H1 (cell line): Measurements from ENCODE around the gene MUC5B. TPM values are rescaled to one million over a fixed set of nuclear protein-coding genes. Genes with fewer than 3 reads are reported as not detected.
"Not testable (repeated sequence)": the region's sequence is repeated elsewhere in the genome, so short reads cannot be mapped to it uniquely, and the experiment has no call there.

Experiments used
- CTCF ChIA-PET: fragments of 300-600 bp; sonication (Branson Sonifier 250); formaldehyde crosslinking; loops from one replicate; lab custom pipeline; 2021; ENCODE audit not compliant: partially characterized antibody; lab: Charles Lee
- POLR2A ChIA-PET: fragments of 300-600 bp; sonication (Branson Sonifier 250); formaldehyde crosslinking; loops from one replicate; lab custom pipeline; 2021; ENCODE audit warnings: inconsistent platforms; ENCODE audit not compliant: partially characterized antibody; lab: Charles Lee
- DNase-seq, 2 experiments: peaks; one replicate each; pipeline versions ENCODE4 v3.0.0 to v3.0.0-alpha.2; 2010 to 2022; ENCODE audit warnings: low spot score in 2 of 2, low read depth in 1 of 2, mixed read lengths in 1 of 2
- FAIRE-seq: peaks from 2 replicates; lab custom pipeline; 2011; peaks lifted over from hg19 to GRCh38; lab: Jason Lieb, UNC
- H2AFZ ChIP-seq: 2 replicates; pipeline ENCODE4 v1.8.1; 2012; ENCODE audit warnings: low read length, inconsistent platforms
- H2AK5ac ChIP-seq: 2 replicates; pipeline ENCODE4 v1.6.1; 2013; ENCODE audit warnings: low read depth, low read length
- H2BK120ac ChIP-seq: replicated peaks from 2 replicates; pipeline ENCODE3; 2013; ENCODE audit warnings: low read depth, low read length, inconsistent platforms
- H2BK12ac ChIP-seq: 2 replicates; pipeline ENCODE4 v1.6.1; 2013; ENCODE audit warnings: low read depth, low read length
- H2BK15ac ChIP-seq: 2 replicates; pipeline ENCODE4 v1.6.1; 2013; ENCODE audit warnings: low read length
- H2BK20ac ChIP-seq: 2 replicates; pipeline ENCODE4 v1.6.1; 2013; ENCODE audit warnings: low read length
- H2BK5ac ChIP-seq: 2 replicates; pipeline ENCODE4 v1.6.1; 2013; ENCODE audit warnings: low read depth, low read length
- H3K14ac ChIP-seq: 2 replicates; pipeline ENCODE4 v1.6.1; 2013; ENCODE audit warnings: inconsistent platforms; ENCODE audit not compliant: insufficient read length
- H3K18ac ChIP-seq: 2 replicates; pipeline ENCODE4 v1.6.1; 2013; ENCODE audit warnings: low read length; ENCODE audit errors: extremely low read depth
- H3K23ac ChIP-seq: 2 replicates; pipeline ENCODE4 v1.6.1; 2013; ENCODE audit warnings: inconsistent platforms; ENCODE audit not compliant: insufficient read length
- H3K23me2 ChIP-seq: 2 replicates; pipeline ENCODE4 v1.6.1; 2013; ENCODE audit warnings: low read depth, low read length
- H3K27ac ChIP-seq: 2 replicates; pipeline ENCODE4 v1.6.1; 2011; ENCODE audit warnings: low read depth, low read length, inconsistent platforms
- H3K27me3 ChIP-seq, 4 experiments: replicated peaks in 1 of 4; 1 replicate in 1 of 4; 2 replicates in 3 of 4; pipeline versions ENCODE4 v1.6.1 to v1.8.1; 2011 to 2013; ENCODE audit warnings: low read length in 3 of 4, mild to moderate bottlenecking in 3 of 4, inconsistent platforms in 2 of 4, mixed read lengths in 2 of 4, moderate library complexity in 1 of 4; ENCODE audit not compliant: control insufficient read depth in 3 of 4, insufficient read depth in 3 of 4; ENCODE audit errors: extremely low read depth in 1 of 4
- H3K36me3 ChIP-seq, 4 experiments: 2 replicates each; pipeline versions ENCODE4 v1.6.1 to v1.8.1; 2011 to 2013; ENCODE audit warnings: mild to moderate bottlenecking in 4 of 4, low read length in 3 of 4, moderate library complexity in 2 of 4, control low read depth in 1 of 4, inconsistent platforms in 1 of 4; ENCODE audit not compliant: insufficient read depth in 4 of 4, control insufficient read depth in 2 of 4
- H3K4ac ChIP-seq: replicated peaks from 2 replicates; pipeline ENCODE3; 2013; ENCODE audit warnings: low read length, low read depth, mixed read lengths, inconsistent platforms; ENCODE audit not compliant: insufficient read length
- H3K4me1 ChIP-seq, 4 experiments: replicated peaks in 1 of 4; 1 replicate in 1 of 4; 2 replicates in 3 of 4; pipeline versions ENCODE4 v1.6.1 to v1.8.1; 2011 to 2013; ENCODE audit warnings: low read length in 3 of 4, inconsistent platforms in 2 of 4, mixed read lengths in 1 of 4; ENCODE audit not compliant: insufficient read depth in 4 of 4, control insufficient read depth in 3 of 4
- H3K4me2 ChIP-seq, 2 experiments: 2 replicates each; pipeline versions ENCODE4 v1.6.1 to v1.8.1; 2011 to 2013; ENCODE audit warnings: low read depth in 2 of 2, low read length in 2 of 2, control low read depth in 1 of 2, inconsistent platforms in 1 of 2, mild to moderate bottlenecking in 1 of 2; ENCODE audit not compliant: insufficient read depth in 1 of 2
- H3K4me3 ChIP-seq, 4 experiments: fragments of 200-600, 300-600 bp in 1 of 4; sonication (generic), shearing (Covaris generic), sonication (Bioruptor Twin) in 1 of 4; 2 replicates each; pipeline versions ENCODE4 v1.5.1 to v1.8.1; 2011 to 2016; ENCODE audit warnings: low read length in 4 of 4, low read depth in 3 of 4, control low read depth in 2 of 4, inconsistent platforms in 2 of 4, mild to moderate bottlenecking in 2 of 4, mixed read lengths in 1 of 4, moderate library complexity in 1 of 4; ENCODE audit not compliant: insufficient read depth in 2 of 4; ENCODE audit errors: extremely low read depth in 1 of 4
- H3K56ac ChIP-seq: replicated peaks from 2 replicates; pipeline ENCODE3; 2013; ENCODE audit warnings: low read depth, mild to moderate bottlenecking, mixed read lengths, low read length, inconsistent platforms; ENCODE audit not compliant: insufficient read length
- H3K79me1 ChIP-seq: 2 replicates; pipeline ENCODE4 v1.6.1; 2013; ENCODE audit warnings: low read depth, low read length, control low read depth
- H3K79me2 ChIP-seq, 2 experiments: 2 replicates each; pipeline versions ENCODE4 v1.6.1 to v1.8.1; 2012 to 2013; ENCODE audit warnings: low read length in 2 of 2, mild to moderate bottlenecking in 2 of 2, inconsistent platforms in 1 of 2; ENCODE audit not compliant: insufficient read depth in 2 of 2, control insufficient read depth in 1 of 2
- H3K9ac ChIP-seq, 4 experiments: replicated peaks in 1 of 4; 1 replicate in 1 of 4; 2 replicates in 3 of 4; pipeline versions ENCODE4 v1.6.1 to v1.8.1; 2011 to 2013; ENCODE audit warnings: low read depth in 3 of 4, low read length in 3 of 4, control low read depth in 2 of 4, mild to moderate bottlenecking in 2 of 4, moderate library complexity in 2 of 4, inconsistent platforms in 1 of 4; ENCODE audit errors: extremely low read depth in 1 of 4
- H3K9me3 ChIP-seq, 2 experiments: 2 replicates each; pipeline versions ENCODE4 v1.6.1 to v1.8.1; 2012 to 2013; ENCODE audit warnings: mild to moderate bottlenecking in 2 of 2, moderate library complexity in 2 of 2, control low read depth in 1 of 2, inconsistent platforms in 1 of 2, low read depth in 1 of 2, low read length in 1 of 2, mixed read lengths in 1 of 2; ENCODE audit not compliant: insufficient read depth in 2 of 2
- H4K20me1 ChIP-seq, 2 experiments: replicated peaks in 1 of 2; 2 replicates each; pipeline versions ENCODE3 to v1.8.1; 2011 to 2013; ENCODE audit warnings: inconsistent platforms in 2 of 2, low read length in 2 of 2, mild to moderate bottlenecking in 1 of 2; ENCODE audit not compliant: insufficient read depth in 2 of 2, control insufficient read depth in 1 of 2
- H4K5ac ChIP-seq: 2 replicates; pipeline ENCODE4 v1.6.1; 2013; ENCODE audit warnings: low read length, low read depth, mixed read lengths, inconsistent platforms; ENCODE audit not compliant: insufficient read length
- H4K8ac ChIP-seq: 2 replicates; pipeline ENCODE4 v1.8.0; 2013; ENCODE audit warnings: mild to moderate bottlenecking, moderate library complexity, low read length, inconsistent platforms; ENCODE audit not compliant: insufficient read depth; ENCODE audit errors: extremely low read depth
- H4K91ac ChIP-seq: replicated peaks from 2 replicates; pipeline ENCODE3; 2013; ENCODE audit warnings: low read length, mixed read lengths, inconsistent platforms; ENCODE audit not compliant: insufficient read length
- WGBS, 2 experiments: shearing (Covaris generic) in 1 of 2; methylation state at CpG; one replicate each; pipeline versions ENCODE4 v1.1.6 to v1.1.7; 2013 to 2015; ENCODE audit warnings: low lambda C conversion rate in 2 of 2, mixed read lengths in 2 of 2, inconsistent platforms in 1 of 2, low coverage in 1 of 2, missing lambda C conversion rate in 1 of 2; ENCODE audit not compliant: insufficient replicate concordance in 2 of 2, insufficient coverage in 1 of 2, insufficient read length in 1 of 2; ENCODE audit errors: extremely low coverage in 1 of 2, missing lambda C conversion rate in 1 of 2; 5-methylcytosine and 5-hydroxymethylcytosine counted together
- polyA plus RNA-seq, 7 experiments: library from polyadenylated mRNA; depleted of rRNA in 3 of 7; stranded (reverse) in 5 of 7; unstranded in 2 of 7; fragments of >200 nt in 5 of 7; fragments of 200-250 nt in 2 of 7; gene quantifications; 1 replicate in 5 of 7; 2 replicates in 1 of 7; 4 replicates in 1 of 7; pipeline versions ENCODE4 v1.2.1 to v1.2.3, GENCODE V29; 2011 to 2013; ENCODE audit warnings: missing spikeins in 2 of 7, mixed read lengths in 2 of 7
- total RNA-seq: library from RNA; stranded (reverse); fragmentation: NEBNext Ultra II Directional; extraction: Animal tissue kit (Norgen Biotek cat#: 25700); gene quantifications from 2 replicates; pipeline ENCODE4 v1.2.1, GENCODE V29; 2021

Gene MUC5B
- total and polyA plus RNA-seq, 2 of the 8 experiments (the other 6 are each of a cell fraction or from before 2014, with no cell fraction given) = 0.02 to 0.03 TPM

DNA sequence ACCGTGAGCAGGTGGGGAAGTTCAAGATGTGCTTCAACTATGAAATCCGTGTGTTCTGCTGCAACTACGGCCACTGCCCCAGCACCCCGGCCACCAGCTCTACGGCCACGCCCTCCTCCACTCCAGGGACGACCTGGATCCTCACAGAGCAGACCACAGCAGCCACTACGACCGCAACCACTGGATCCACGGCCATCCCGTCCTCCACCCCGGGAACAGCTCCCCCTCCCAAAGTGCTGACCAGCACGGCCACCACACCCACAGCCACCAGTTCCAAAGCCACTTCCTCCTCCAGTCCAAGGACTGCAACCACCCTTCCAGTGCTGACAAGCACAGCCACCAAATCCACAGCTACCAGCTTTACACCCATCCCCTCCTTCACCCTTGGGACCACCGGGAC is 22.9 kb downstream of the MUC5B start:
- H3K9me3 ChIP-seq = peaks cover 10 to 75% of the 10 kb centered on the region in 2 experiments; a peak in 3 of 4 replicates
- H2BK120ac ChIP-seq, H2AFZ ChIP-seq, H3K23ac ChIP-seq, H4K20me1 ChIP-seq, H2BK12ac ChIP-seq, H3K4ac ChIP-seq, H3K27ac ChIP-seq, H3K4me1 ChIP-seq, H3K18ac ChIP-seq, H3K56ac ChIP-seq, H4K8ac ChIP-seq, DNase-seq, H4K91ac ChIP-seq, H3K4me3 ChIP-seq, H4K5ac ChIP-seq, H3K23me2 ChIP-seq, H3K36me3 ChIP-seq, H2AK5ac ChIP-seq, H3K27me3 ChIP-seq, CTCF ChIA-PET, H2BK20ac ChIP-seq, H3K79me2 ChIP-seq, H3K4me2 ChIP-seq, H3K79me1 ChIP-seq, FAIRE-seq, H3K14ac ChIP-seq, H2BK15ac ChIP-seq, H3K9ac ChIP-seq, POLR2A ChIA-PET, H2BK5ac ChIP-seq: not testable (repeated sequence)
- 92% methylated on average over 8 of the region's 14 CpGs; no CpG with 5 or more reads in 1 of the 2 experiments for WGBS, 2 experiments

DNA sequence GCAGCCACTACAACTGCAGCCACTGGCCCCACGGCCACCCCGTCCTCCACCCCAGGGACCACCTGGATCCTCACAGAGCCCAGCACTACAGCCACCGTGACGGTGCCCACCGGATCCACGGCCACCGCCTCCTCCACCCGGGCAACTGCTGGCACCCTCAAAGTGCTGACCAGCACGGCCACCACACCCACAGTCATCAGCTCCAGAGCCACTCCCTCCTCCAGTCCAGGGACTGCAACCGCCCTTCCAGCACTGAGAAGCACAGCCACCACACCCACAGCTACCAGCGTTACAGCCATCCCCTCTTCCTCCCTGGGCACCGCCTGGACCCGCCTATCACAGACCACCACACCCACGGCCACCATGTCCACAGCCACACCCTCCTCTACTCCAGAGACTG is 23.4 kb downstream of the MUC5B start:
- POLR2A ChIA-PET, H2BK5ac ChIP-seq, H3K9ac ChIP-seq, H3K79me2 ChIP-seq, H4K8ac ChIP-seq, H2BK12ac ChIP-seq, H2AK5ac ChIP-seq, H4K20me1 ChIP-seq, H3K56ac ChIP-seq, H3K27ac ChIP-seq, H3K27me3 ChIP-seq, H3K79me1 ChIP-seq, H2BK15ac ChIP-seq, H4K5ac ChIP-seq, H3K14ac ChIP-seq, H3K18ac ChIP-seq, H3K23me2 ChIP-seq, H2AFZ ChIP-seq, H3K4me1 ChIP-seq, H2BK120ac ChIP-seq, H3K4me2 ChIP-seq, CTCF ChIA-PET, DNase-seq, H3K4me3 ChIP-seq, H4K91ac ChIP-seq, H3K4ac ChIP-seq, FAIRE-seq, H3K23ac ChIP-seq, H3K36me3 ChIP-seq, H2BK20ac ChIP-seq: not testable (repeated sequence)
- peaks cover 14 to 75% of the 10 kb centered on the region in 2 experiments for H3K9me3 ChIP-seq
- WGBS, 2 experiments = 96% methylated on average over 9 of the region's 14 CpGs; no CpG with 5 or more reads in 1 of the 2 experiments
